Fibroblast of the aortic adventitia (primary cell): Measurements from ENCODE around the gene SHC2. TPM values are rescaled to one million over a fixed set of nuclear protein-coding genes. Genes with fewer than 3 reads are reported as not detected.

ENCODE experiments used
- DNase-seq: peaks from one replicate; pipeline ENCODE4 v3.0.0-alpha.2; 2010; ENCODE audit warnings: low read depth
- H3K4me3 ChIP-seq: 2 replicates; pipeline ENCODE4 v1.5.1; 2011; ENCODE audit warnings: low read depth, mild to moderate bottlenecking, control low read depth, low read length, moderate library complexity
- CTCF ChIP-seq: IDR thresholded peaks from 2 replicates; pipeline ENCODE4 v1.5.1; 2011; ENCODE audit warnings: mild to moderate bottlenecking, low read length, control low read depth, inconsistent platforms; ENCODE audit not compliant: insufficient read depth
- total RNA-seq: library from RNA; depleted of rRNA; stranded (reverse); fragments of >200 nt; gene quantifications from 2 replicates; pipeline ENCODE4 v1.2.3, GENCODE V29; 2012; ENCODE audit warnings: low replicate concordance

SHC2 gene
- total RNA-seq, 1 donor, result 0.81 TPM

- no peak for TF ChIP-seq CTCF
- H3K4me3 ChIP-seq, result no peak overlapping the region
- DNase-seq, result no peak
These were observed 2.5 kb downstream of the SHC2 start for GRCh38 chr19:458091-459042.

- H3K4me3 ChIP-seq, result no peak overlapping the region
- no peak for TF ChIP-seq CTCF
- DNase-seq, result no peak
These were observed 3.2 kb downstream of the SHC2 start for GRCh38 chr19:457636-458035.

GRCh38 chr19:456547-457110 lies 4.2 kb downstream of the SHC2 start:
- no peak for DNase-seq
- no peak for TF ChIP-seq CTCF
- no peak overlapping the region for H3K4me3 ChIP-seq

- TF ChIP-seq CTCF, result no peak
- H3K4me3 ChIP-seq, result no peak overlapping the region
- DNase-seq, result no peak
These were observed 4.8 kb downstream of the SHC2 start for GRCh38 chr19:455851-456546.

GRCh38 chr19:455031-455705 lies 5.7 kb downstream of the SHC2 start:
- DNase-seq, result no peak
- TF ChIP-seq CTCF, result no peak
- no peak overlapping the region for H3K4me3 ChIP-seq

GRCh38 chr19:453606-454005 lies 7.2 kb downstream of the SHC2 start:
- no peak for DNase-seq
- TF ChIP-seq CTCF, result no peak
- no peak overlapping the region for H3K4me3 ChIP-seq
